Measurements from ENCODE around the gene RHPN2. TPM values are rescaled to one million over a fixed set of nuclear protein-coding genes. Genes with fewer than 3 reads are reported as not detected.

Gene RHPN2
- total and polyA plus RNA-seq, 2 experiments from 2014 or later: 15.7 to 29.6 TPM

- DNase-seq (ENCODE audit: low spot score) (no peak), ATAC-seq (no peak)
- no peak overlapping the region for H3K4me3 ChIP-seq
- peaks cover 4% of the 10 kb centered on the region; the same call in 1 of the 2 replicates for H4K20me1 ChIP-seq (replicated peaks; ENCODE audit: insufficient read depth)
- H3K79me2 ChIP-seq (replicated peaks; ENCODE audit: insufficient read depth): peaks cover 17% of the 10 kb centered on the region
- Mint-ChIP-seq H3K27ac (no peak overlapping the region), H3K4me3 (no peak overlapping the region), H3K36me3 (ENCODE audit: low read depth) (no peaks in the 10 kb centered on the region), H3K27me3 (ENCODE audit: insufficient read depth, low read depth, poor library complexity) (peaks cover 22% of the 10 kb centered on the region), H3K4me1 (peaks cover 8% of the 10 kb centered on the region), H3K9me3 (no peaks in the 10 kb centered on the region)
- TF ChIP-seq CTCF (conservative IDR thresholded peaks at IDR 0.05; ENCODE audit: low read depth in 2 of 2) (no peak), ETS1 (IDR thresholded peaks at IDR 0.05) (no peak), REST (IDR thresholded peaks at IDR 0.05; ENCODE audit: unreplicated experiment) (no peak), ZNF114 (CRISPR knock-in tag; IDR thresholded peaks at IDR 0.05) (no peak), EZH2phosphoT487 (IDR thresholded peaks at IDR 0.05; ENCODE audit: unreplicated experiment) (no peak), NANOG (IDR thresholded peaks at IDR 0.05; ENCODE audit: borderline replicate concordance) (no peak), JUNB (IDR thresholded peaks at IDR 0.05; ENCODE audit: unreplicated experiment) (no peak), ZNF462 (CRISPR knock-in tag; IDR thresholded peaks at IDR 0.05) (no peak), CREB1 (CRISPR knock-in tag; IDR thresholded peaks at IDR 0.05; ENCODE audit: low read depth) (no peak), ZNF331 (CRISPR knock-in tag; IDR thresholded peaks at IDR 0.05; ENCODE audit: low read depth) (no peak), POLR2AphosphoS5 (IDR thresholded peaks at IDR 0.05; ENCODE audit: low read depth) (no peak), EZH2 (IDR thresholded peaks at IDR 0.05; ENCODE audit: low read depth, unreplicated experiment) (no peak), STAT1 (IDR thresholded peaks at IDR 0.05; ENCODE audit: unreplicated experiment) (no peak)
- H3K4me1 ChIP-seq (ENCODE audit: insufficient read depth): peaks cover 6% of the 10 kb centered on the region
- no peaks in the 10 kb centered on the region for H3K36me3 ChIP-seq (ENCODE audit: insufficient read depth)
- H3K9me2 ChIP-seq (ENCODE audit: insufficient read depth): no peaks in the 10 kb centered on the region
- H3F3A ChIP-seq (replicated peaks; ENCODE audit: low read depth): no peaks in the 10 kb centered on the region; the same call in 1 of the 2 replicates
- no peak overlapping the region for H3K27ac ChIP-seq (ENCODE audit: low read depth)
- no peak overlapping the region for H3K4me2 ChIP-seq
- H2AFZ ChIP-seq: no peak overlapping the region
- peaks cover 19% of the 10 kb centered on the region for H3K27me3 ChIP-seq (ENCODE audit: insufficient read depth)
These were observed 2.4 kb upstream of the RHPN2 start for GRCh38 chr19:33067121-33067520.
